NCI-H2196 treated with DMSO at 0.1 percent for 48 hours (cell line): ENCODE data around the gene ZHX3.
A peak's percentile ranks its signal among the peaks of the same experiment; 100 is the strongest.

Source experiments
- DNase-seq: peaks from one replicate; lab custom pipeline; 2025; ENCODE audit not compliant: unreplicated experiment; lab: John Stamatoyannopoulos, UW

Gene ZHX3

GRCh38 chr20:41175201-41175651, 142.3 kb downstream of the ZHX3 start:
- DNase-seq: no peak

DNA sequence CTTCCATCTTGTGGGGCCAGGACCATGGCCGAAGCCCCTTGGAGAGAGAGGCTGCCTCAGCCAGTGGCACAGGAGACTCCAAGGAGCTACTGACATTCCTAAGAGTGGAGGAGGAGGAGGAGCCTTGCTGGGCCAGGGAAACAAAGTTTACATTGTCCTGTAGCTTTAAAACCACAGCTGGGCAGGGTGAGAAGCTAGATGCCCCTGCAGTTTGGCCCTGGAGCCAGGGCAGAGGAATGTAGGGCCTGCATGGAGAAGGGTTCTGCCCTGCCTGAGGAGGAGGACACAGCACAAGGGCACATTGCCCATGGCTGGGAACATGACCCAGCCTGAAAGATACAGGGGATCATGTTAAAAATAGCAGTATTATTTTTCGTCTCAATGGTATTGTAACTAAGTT, 142.7 kb downstream of the ZHX3 start:
- DNase-seq: no peak

DNA sequence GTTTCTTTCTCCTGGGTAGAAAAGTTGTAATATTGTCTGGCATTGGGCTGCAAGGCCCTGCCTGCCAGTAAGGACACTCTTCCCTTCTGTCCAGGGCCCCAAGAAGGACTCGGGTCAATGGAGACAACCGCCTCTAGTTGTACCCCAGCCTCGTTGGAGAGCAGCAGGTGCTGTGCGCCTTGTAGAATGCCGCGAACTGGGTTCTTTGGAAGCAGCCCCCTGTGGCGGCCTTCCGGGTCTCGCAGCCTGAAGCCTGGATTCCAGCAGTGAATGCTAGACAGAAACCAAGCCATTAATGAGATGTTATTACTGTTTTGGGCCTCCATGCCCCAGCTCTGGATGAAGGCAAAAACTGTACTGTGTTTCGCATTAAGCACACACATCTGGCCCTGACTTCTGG, 143.2 kb downstream of the ZHX3 start:
- no peak for DNase-seq

GRCh38 chr20:41173791-41174341, 143.7 kb downstream of the ZHX3 start:
- no peak for DNase-seq

GRCh38 chr20:41173161-41173721, 144.3 kb downstream of the ZHX3 start:
- peak; percentile 34 for DNase-seq

GRCh38 chr20:41172296-41173140, 145.0 kb downstream of the ZHX3 start:
- no peak for DNase-seq

DNA sequence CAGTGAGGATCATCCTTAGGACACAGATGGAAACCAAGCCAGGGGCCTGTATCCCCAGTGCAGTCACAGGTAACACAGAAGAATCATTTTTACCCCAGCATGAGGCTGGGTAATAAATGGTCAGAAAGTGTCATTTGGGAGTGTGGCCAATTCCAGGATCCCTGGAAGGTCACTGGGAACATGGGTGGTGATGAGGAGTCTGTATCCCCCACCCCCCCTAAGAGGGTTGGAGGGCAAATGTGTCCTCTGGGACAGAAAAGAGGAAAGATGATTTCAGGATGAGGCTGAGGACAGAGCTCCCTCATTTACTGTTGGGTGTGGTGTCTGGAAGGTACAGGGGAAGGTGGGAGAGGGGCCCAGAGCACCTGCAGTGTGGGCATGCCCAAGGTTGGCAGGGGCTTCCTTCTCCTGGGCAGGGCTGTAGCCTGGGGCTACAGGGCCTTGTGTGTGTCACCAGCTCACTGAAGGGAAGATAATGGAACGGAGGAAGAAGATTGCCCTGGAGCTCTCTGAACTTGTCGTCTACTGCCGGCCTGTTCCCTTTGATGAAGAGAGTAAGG, 145.7 kb downstream of the ZHX3 start:
- DNase-seq: no peak

- no peak for DNase-seq
These were observed 147.0 kb downstream of the ZHX3 start for GRCh38 chr20:41170386-41171105.

- no peak for DNase-seq
These were observed 147.7 kb downstream of the ZHX3 start for GRCh38 chr20:41169791-41170351.

DNA sequence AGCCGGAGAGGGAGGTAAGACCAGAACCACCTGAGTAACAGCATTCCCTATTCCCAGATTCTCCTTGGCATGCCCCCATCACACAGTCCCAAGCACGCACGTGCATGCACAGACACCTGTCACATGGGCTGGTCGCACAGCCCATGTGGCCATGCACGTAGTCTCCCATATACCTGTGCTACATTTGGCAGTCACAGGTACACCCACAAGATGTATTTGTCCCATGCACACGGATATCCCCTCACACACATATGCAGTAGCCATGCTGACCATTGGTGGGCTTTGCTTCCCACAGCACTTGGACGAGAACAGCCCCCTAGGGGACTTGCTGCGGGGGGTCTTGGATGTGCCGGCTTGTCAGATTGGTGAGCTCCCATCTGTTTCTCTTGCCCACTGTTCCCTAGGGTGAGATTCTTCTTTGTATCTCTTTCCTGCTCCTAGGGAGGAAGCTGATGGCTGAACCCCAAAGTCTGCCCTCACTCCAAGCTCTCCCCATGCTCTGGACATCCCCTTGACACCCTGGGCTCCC, 148.3 kb downstream of the ZHX3 start:
- no peak for DNase-seq

DNA sequence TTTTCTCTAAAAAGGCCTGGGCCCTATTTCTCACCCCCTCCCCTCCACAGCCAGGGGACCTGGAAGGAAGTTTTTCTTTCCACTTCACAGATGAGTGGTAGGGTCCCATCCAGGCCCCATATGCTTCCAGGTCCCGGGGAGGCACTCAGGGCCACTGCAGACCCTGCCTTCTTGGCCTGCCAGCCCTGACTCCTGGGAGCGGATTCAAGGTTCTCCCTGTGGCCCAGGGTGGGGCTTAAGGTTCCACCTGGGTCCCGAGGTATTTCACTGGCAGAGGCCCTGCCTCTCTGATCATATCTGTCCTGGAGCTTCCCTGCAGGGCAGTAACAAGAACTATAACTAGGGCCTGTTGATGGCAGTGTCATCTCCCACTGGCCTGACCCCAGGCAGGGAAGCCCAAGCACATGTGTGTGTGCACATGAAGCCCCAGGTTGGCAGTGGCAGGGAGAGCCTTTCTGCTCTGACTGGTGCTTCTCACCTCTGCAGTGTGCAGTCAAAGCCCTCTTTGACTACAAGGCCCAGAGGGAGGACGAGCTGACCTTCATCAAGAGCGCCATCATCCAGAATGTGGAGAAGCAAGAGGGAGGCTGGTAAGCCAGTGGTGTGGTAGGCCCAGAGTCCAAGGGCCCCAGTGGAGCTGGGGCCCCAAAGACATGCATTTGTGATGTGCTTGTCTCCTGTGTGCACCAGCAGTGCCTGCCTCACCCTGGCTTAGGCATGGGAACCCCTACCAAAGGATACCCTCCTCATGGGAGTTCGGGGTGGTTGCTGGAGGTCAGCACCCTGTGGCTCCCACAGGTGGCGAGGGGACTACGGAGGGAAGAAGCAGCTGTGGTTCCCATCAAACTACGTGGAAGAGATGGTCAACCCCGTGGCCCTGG, 149.0 kb downstream of the ZHX3 start:
- DNase-seq: no peak

DNA sequence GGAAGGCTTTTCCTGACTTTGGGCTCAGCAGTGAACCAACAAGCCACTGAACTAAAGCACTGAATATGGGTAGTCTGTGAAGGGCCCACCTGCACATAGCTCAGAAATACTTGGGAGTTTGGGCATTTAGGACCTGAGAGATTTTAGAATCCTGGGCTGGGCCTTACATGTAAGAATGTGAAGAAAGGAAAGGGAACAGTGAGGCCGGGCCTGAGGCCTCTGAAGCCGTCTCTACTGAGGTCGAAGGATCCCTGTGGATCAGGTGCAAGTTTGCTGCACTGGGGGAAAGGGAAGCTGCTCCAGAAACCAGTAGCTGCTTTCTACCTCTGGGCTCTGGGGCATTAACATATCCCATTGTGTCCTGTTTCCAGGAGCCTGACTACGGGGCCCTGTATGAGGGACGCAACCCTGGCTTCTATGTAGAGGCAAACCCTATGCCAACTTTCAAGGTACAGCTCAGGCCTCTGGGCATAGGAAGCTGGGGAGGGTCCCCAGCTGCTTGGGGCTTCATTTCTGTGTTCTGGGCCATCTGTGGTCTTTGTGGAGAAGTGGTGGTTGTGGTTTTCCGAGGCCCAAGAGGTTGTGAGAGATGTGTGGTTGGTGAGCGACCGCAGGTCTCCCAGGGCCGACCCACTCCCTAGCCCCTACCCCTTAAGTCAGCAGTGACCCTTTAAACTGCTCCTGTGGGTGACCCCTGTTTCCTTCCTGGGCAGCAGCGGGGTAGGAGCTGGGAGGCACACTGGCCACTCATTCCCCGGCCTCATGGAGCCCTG, 149.9 kb downstream of the ZHX3 start:
- DNase-seq: no peak

DNA sequence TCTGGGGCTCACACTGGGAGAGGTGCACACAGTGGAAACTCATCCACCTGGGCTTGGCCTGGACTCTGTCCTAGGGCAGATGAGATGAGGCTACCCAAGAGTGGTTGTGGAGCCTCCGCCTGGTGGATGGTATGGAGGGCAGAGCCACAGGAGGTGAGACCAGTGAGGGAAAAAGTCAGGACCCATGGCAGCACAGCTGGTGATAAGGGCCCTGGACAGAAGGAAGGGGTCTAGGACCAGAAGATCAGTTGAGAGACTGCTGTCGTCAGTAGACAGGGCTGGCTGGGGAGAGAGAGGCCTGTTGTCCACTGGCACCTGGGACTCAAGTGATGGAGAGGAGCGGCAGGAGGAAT, 150.4 kb downstream of the ZHX3 start:
- no peak for DNase-seq

- no peak for DNase-seq
These were observed 151.1 kb downstream of the ZHX3 start for GRCh38 chr20:41166201-41167117.

- DNase-seq: no peak
These were observed 152.3 kb downstream of the ZHX3 start for GRCh38 chr20:41165001-41165882.

DNA sequence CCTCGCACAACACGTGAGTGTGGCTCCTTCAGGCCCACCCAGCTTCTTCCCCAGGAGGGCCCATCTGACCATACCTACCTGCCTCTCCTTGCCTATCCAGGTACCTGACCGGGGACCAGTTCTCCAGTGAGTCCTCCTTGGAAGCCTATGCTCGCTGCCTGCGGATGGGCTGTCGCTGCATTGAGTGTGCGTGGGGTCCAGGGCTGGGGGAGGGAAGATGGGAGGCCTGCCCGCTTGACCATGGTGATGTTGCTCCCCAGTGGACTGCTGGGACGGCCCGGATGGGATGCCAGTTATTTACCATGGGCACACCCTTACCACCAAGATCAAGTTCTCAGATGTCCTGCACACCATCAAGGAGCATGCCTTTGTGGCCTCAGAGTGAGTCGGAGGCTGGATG, 153.7 kb downstream of the ZHX3 start:
- DNase-seq: no peak

DNA sequence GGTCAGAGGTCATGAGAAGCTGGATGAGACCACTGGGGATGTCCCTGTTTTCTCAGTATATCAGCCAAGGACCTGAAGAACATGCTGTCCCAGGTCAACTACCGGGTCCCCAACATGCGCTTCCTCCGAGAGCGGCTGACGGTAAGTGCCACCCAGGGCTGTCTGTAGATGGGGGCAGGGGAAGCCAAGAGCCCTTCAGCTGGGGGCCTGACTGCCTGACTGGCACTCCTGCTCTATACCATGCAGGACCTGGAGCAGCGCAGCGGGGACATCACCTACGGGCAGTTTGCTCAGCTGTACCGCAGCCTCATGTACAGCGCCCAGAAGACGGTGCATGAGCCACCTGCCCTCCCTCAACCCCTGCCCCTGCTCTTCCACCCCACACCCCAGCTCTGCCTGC, 155.1 kb downstream of the ZHX3 start:
- DNase-seq: no peak
